ENCODE data around the gene POLR3E. TPM values are rescaled to one million over a fixed set of nuclear protein-coding genes. Genes with fewer than 3 reads are reported as not detected.

POLR3E gene
- total RNA-seq, 1 experiment from 2014 or later = 65.0 TPM

GRCh38 chr16:22284637-22285036 is 12.6 kb upstream of the POLR3E start:
- ATAC-seq = no peak
- no peaks in the 10 kb centered on the region for H3K4me1 ChIP-seq (ENCODE audit: control insufficient read depth in 1 of 2, insufficient read depth in 2 of 2, low read length in 2 of 2)
- CTCF ChIA-PET = no interaction called here
- no peaks in the 10 kb centered on the region for H3K27me3 ChIP-seq (ENCODE audit: insufficient read depth, low read length)
- no peaks in the 10 kb centered on the region for H3K79me2 ChIP-seq (ENCODE audit: insufficient read depth, low read length)
- DNase-seq (ENCODE audit: low read depth, low spot score) = no peak
- RAD21 ChIA-PET (ENCODE audit: low non-redundant PET in 1 of 2, low total read pairs in 2 of 2, uncharacterized antibody in 2 of 2, unreplicated experiment in 2 of 2) = no interaction called here
- BruUV-seq (replicated peaks) = no TSS peak
- no peaks in the 10 kb centered on the region for H3K9me2 ChIP-seq (ENCODE audit: insufficient read depth)
- no peak overlapping the region for H3K4me2 ChIP-seq (ENCODE audit: low read length)
- H3K27ac ChIP-seq (ENCODE audit: low read depth, low read length) = no peak overlapping the region
- TF ChIP-seq SP1 (IDR thresholded peaks at IDR 0.05; ENCODE audit: low read depth) (no peak), EZH2 (IDR thresholded peaks at IDR 0.05) (no peak), ZNF274 (IDR thresholded peaks at IDR 0.05; ENCODE audit: low read depth, low read length) (no peak)
- TF ChIP-seq, protein P1, sequence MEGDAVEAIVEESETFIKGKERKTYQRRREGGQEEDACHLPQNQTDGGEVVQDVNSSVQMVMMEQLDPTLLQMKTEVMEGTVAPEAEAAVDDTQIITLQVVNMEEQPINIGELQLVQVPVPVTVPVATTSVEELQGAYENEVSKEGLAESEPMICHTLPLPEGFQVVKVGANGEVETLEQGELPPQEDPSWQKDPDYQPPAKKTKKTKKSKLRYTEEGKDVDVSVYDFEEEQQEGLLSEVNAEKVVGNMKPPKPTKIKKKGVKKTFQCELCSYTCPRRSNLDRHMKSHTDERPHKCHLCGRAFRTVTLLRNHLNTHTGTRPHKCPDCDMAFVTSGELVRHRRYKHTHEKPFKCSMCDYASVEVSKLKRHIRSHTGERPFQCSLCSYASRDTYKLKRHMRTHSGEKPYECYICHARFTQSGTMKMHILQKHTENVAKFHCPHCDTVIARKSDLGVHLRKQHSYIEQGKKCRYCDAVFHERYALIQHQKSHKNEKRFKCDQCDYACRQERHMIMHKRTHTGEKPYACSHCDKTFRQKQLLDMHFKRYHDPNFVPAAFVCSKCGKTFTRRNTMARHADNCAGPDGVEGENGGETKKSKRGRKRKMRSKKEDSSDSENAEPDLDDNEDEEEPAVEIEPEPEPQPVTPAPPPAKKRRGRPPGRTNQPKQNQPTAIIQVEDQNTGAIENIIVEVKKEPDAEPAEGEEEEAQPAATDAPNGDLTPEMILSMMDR (IDR thresholded peaks at IDR 0.05 in 2 of 3, conservative IDR thresholded peaks at IDR 0.05 in 1 of 3; ENCODE audit: borderline replicate concordance in 1 of 3, insufficient read depth in 1 of 3, low read depth in 2 of 3, low read length in 2 of 3) = no peak
- no peaks in the 10 kb centered on the region for H3K9me3 ChIP-seq (ENCODE audit: control insufficient read depth in 1 of 2, insufficient read depth in 1 of 2, low read depth in 1 of 2, low read length in 2 of 2)
- POLR2A ChIA-PET = no interaction called here
- no peak overlapping the region for H3K9ac ChIP-seq (ENCODE audit: low read length)
- H2AFZ ChIP-seq (ENCODE audit: low read depth, low read length, poor library complexity, severe bottlenecking) = no peak overlapping the region
- H3K36me3 ChIP-seq (ENCODE audit: control insufficient read depth in 1 of 2, insufficient read depth in 2 of 2, low read length in 2 of 2) = peaks cover 5 to 24% of the 10 kb centered on the region in 2 experiments
- intact Hi-C loops (cut with micrococcal nuclease) = no loop called here
- H3K4me3 ChIP-seq (replicated peaks in 1 of 2; ENCODE audit: low read depth in 1 of 2, low read length in 2 of 2) = no peak overlapping the region
- no peaks in the 10 kb centered on the region for H4K20me1 ChIP-seq (ENCODE audit: insufficient read depth)

- Histone ChIP-seq H3K27me3 (ENCODE audit: insufficient read depth, low read length) (no peaks in the 10 kb centered on the region), H3K4me3 (replicated peaks in 1 of 2; ENCODE audit: low read depth in 1 of 2, low read length in 2 of 2) (no peak overlapping the region), H2AFZ (ENCODE audit: low read depth, low read length, poor library complexity, severe bottlenecking) (no peak overlapping the region), H3K27ac (ENCODE audit: low read depth, low read length) (no peak overlapping the region), H3K9ac (ENCODE audit: low read length) (no peak overlapping the region), H4K20me1 (ENCODE audit: insufficient read depth) (no peaks in the 10 kb centered on the region), H3K9me2 (ENCODE audit: insufficient read depth) (no peaks in the 10 kb centered on the region), H3K79me2 (ENCODE audit: insufficient read depth, low read length) (no peaks in the 10 kb centered on the region), H3K4me2 (ENCODE audit: low read length) (no peak overlapping the region), H3K9me3 (ENCODE audit: control insufficient read depth in 1 of 2, insufficient read depth in 1 of 2, low read depth in 1 of 2, low read length in 2 of 2) (no peaks in the 10 kb centered on the region), H3K36me3 (ENCODE audit: control insufficient read depth in 1 of 2, insufficient read depth in 2 of 2, low read length in 2 of 2) (peaks cover 5 to 24% of the 10 kb centered on the region in 2 experiments), H3K4me1 (ENCODE audit: control insufficient read depth in 1 of 2, insufficient read depth in 2 of 2, low read length in 2 of 2) (no peaks in the 10 kb centered on the region)
- CTCF ChIA-PET = no interaction called here
- RAD21 ChIA-PET (ENCODE audit: low non-redundant PET in 1 of 2, low total read pairs in 2 of 2, uncharacterized antibody in 2 of 2, unreplicated experiment in 2 of 2) = no interaction called here
- no peak for ATAC-seq
- no TSS peak for BruUV-seq (replicated peaks)
- POLR2A ChIA-PET = no interaction called here
- intact Hi-C loops (cut with micrococcal nuclease) = no loop called here
- no peak for DNase-seq (ENCODE audit: low read depth, low spot score)
- TF ChIP-seq TCF7L2 (IDR thresholded peaks at IDR 0.05; ENCODE audit: borderline replicate concordance, extremely low read depth, insufficient read depth, insufficient read length) (no peak), RAD21 (IDR thresholded peaks at IDR 0.05; ENCODE audit: low read depth) (no peak), ELF1 (IDR thresholded peaks at IDR 0.05; ENCODE audit: borderline replicate concordance, low read depth) (no peak), REST (IDR thresholded peaks at IDR 0.05; ENCODE audit: low read depth) (no peak), POLR2AphosphoS5 (IDR thresholded peaks at IDR 0.05; ENCODE audit: low read depth, low read length) (no peak), CEBPB (IDR thresholded peaks at IDR 0.05; ENCODE audit: low read depth) (no peak), ZNF274 (IDR thresholded peaks at IDR 0.05; ENCODE audit: low read depth, low read length) (no peak), SP1 (IDR thresholded peaks at IDR 0.05; ENCODE audit: low read depth) (no peak), CBX3 (IDR thresholded peaks at IDR 0.05; ENCODE audit: low read depth) (no peak), JUND (IDR thresholded peaks at IDR 0.05) (no peak), EZH2 (IDR thresholded peaks at IDR 0.05) (no peak)
- TF ChIP-seq, protein P2, sequence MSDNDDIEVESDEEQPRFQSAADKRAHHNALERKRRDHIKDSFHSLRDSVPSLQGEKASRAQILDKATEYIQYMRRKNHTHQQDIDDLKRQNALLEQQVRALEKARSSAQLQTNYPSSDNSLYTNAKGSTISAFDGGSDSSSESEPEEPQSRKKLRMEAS (IDR thresholded peaks at IDR 0.05) = no peak
Observed at GRCh38 chr16:22285080-22285479, 12.1 kb upstream of the POLR3E start.
